Testis (tissue), 3 donors: ENCODE measurements around the gene NUDT22. TPM values are rescaled to one million over a fixed set of nuclear protein-coding genes. Genes with fewer than 3 reads are reported as not detected.

Experiments
- DNase-seq: peaks from one replicate; pipeline ENCODE4 v3.0.0-alpha.2; 2019
- H3K27ac ChIP-seq, 2 donors: fragments of 200-600 bp; sonication (generic); one replicate each; pipeline ENCODE4 v1.5.1; 2019
- H3K27me3 ChIP-seq: fragments of 200-600 bp; sonication (generic); one replicate; pipeline ENCODE4 v1.5.1; 2019
- H3K36me3 ChIP-seq: fragments of 200-600 bp; sonication (generic); one replicate; pipeline ENCODE4 v1.5.1; 2017; ENCODE audit warnings: low read depth; ENCODE audit errors: missing control alignments
- H3K4me1 ChIP-seq: fragments of 200-600 bp; sonication (generic); one replicate; pipeline ENCODE4 v1.5.1; 2019
- H3K4me3 ChIP-seq, 2 donors: fragments of 200-600 bp; sonication (generic); one replicate each; pipeline ENCODE4 v1.5.1; 2017 to 2019
- H3K9me3 ChIP-seq: fragments of 200-600 bp; sonication (generic); one replicate; pipeline ENCODE4 v1.5.1; 2017
- CTCF ChIP-seq, 3 experiments: fragments of 450-650 bp in 2 of 3; fragments of 200-600 bp in 1 of 3; sonication (generic) in 1 of 3; IDR thresholded peaks; one replicate each; pipeline ENCODE4 v1.5.1; 2016 to 2019; ENCODE audit warnings: antibody characterized with exemption in 3 of 3, mild to moderate bottlenecking in 2 of 3, moderate library complexity in 1 of 3
- POLR2A ChIP-seq: fragments of 450-650 bp; IDR thresholded peaks from one replicate; pipeline ENCODE4 v1.6.1; 2017; ENCODE audit warnings: antibody characterized with exemption, mild to moderate bottlenecking, moderate library complexity
- WGBS, 2 donors: methylation state at CpG; one replicate each; pipeline ENCODE4 v1.1.5; 2018; 5-methylcytosine and 5-hydroxymethylcytosine counted together
- intact Hi-C: fragments of 100-400 bp; cut with DNase I; formaldehyde crosslinking; loops from one replicate; pipeline ENCODE4 v1.15.1; 2023; ENCODE audit warnings: low total_unique reads
- polyA plus RNA-seq: library from polyadenylated mRNA; stranded (reverse); fragments of 350-450 nt; fragmentation: Illumina TruSeq; extraction: RNeasy Lipid Tissue Mini Kit (QIAGEN cat#74804); gene quantifications from one replicate; pipeline ENCODE4 v1.2.3, GENCODE V29; 2014; ENCODE audit warnings: low read depth, low replicate concordance; ENCODE audit not compliant: insufficient read depth
- total RNA-seq, 2 donors: library from RNA; depleted of rRNA; stranded (reverse); fragments of >200 nt; gene quantifications; one replicate each; pipeline ENCODE4 v1.2.3, GENCODE V29; 2016

Gene NUDT22
- total and polyA plus RNA-seq, 3 donors from 2014 or later: 19.0 to 52.7 (median 50.9) TPM

DNA sequence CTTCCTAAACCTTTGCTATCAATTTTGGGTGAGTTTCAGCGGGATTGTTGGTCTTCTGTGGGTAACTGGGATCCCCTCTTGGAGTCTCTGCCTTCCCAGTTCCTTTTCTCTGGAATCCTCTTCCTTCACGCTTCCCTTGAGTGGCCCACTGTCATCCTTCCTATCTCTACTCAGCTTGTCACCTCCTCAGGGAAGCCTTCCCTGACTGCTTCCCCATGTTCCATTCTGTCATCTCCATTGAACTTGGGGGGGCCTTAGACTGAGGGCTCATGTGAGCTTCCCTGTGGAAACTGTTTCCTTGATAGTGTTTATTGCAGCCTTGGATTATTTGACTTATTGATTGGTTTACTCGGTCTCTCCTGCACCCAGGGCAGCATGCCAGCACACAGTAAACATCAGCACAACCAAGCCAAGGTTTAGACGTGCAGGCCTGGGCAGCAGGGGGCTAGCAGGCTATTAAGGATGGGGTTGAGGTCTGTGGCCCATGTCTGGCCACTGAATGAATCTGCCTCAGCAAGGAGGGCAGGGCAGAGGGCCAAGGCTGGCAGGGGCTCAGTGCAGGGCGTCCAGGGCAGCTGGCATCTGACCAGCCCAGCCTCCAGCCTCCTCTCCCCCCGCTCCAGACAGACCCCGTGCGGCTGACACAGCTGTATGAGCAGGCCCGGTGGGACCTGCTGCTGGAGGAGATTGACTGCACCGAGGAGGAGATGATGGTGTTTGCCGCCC, 7.3 kb upstream of the NUDT22 start:
- intact Hi-C loops: no loop called here
- H3K9me3 ChIP-seq: no peaks in the 10 kb centered on the region
- peaks cover 7% of the 10 kb centered on the region for H3K4me1 ChIP-seq
- no peaks in the 10 kb centered on the region for H3K27me3 ChIP-seq
- no peak overlapping the region for H3K27ac ChIP-seq
- no peak overlapping the region for H3K4me3 ChIP-seq
- TF ChIP-seq CTCF (IDR thresholded peaks at IDR 0.05): no peak
- no peak for TF ChIP-seq POLR2A
- H3K36me3 ChIP-seq: no peaks in the 10 kb centered on the region
- DNase-seq: no peak
- WGBS, 2 donors: 64 to 78% methylated on average over 10 to 11 of the region's 11 CpGs

DNA sequence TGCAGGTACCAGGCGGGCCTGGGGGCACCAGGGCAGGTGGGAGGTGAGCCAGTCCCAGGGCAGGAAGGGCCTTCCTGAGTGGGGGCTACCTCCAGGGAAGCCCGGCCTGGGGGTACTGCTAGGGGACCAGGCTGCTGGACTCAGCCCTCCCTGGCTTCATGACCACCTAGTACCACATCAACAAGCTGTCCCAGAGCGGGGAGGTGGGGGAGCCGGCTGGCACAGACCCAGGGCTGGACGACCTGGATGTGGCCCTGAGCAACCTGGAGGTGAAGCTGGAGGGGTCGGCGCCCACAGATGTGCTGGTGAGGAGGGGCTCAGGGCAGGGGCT, 6.8 kb upstream of the NUDT22 start:
- no peak for DNase-seq
- H3K27me3 ChIP-seq: no peaks in the 10 kb centered on the region
- no peak overlapping the region for H3K27ac ChIP-seq
- H3K4me1 ChIP-seq: peaks cover 7% of the 10 kb centered on the region
- WGBS, 2 donors: 89 to 100% methylated on average over 3 to 7 of the region's 7 CpGs
- no peaks in the 10 kb centered on the region for H3K9me3 ChIP-seq
- no peak overlapping the region for H3K4me3 ChIP-seq
- intact Hi-C loops: no loop called here
- H3K36me3 ChIP-seq: no peaks in the 10 kb centered on the region
- TF ChIP-seq CTCF (IDR thresholded peaks at IDR 0.05) (no peak), POLR2A (no peak)

GRCh38 chr11:64219755-64220154, 6.3 kb upstream of the NUDT22 start:
- WGBS, 2 donors: 87 to 92% methylated on average over 4 to 10 of the region's 10 CpGs
- intact Hi-C loops: no loop called here

GRCh38 chr11:64220271-64220670, 5.8 kb upstream of the NUDT22 start:
- no peak for TF ChIP-seq CTCF (IDR thresholded peaks at IDR 0.05)
- TF ChIP-seq POLR2A: no peak
- intact Hi-C loops: no loop called here

More at GRCh38 chr11:64219755-64220154, 6.3 kb upstream of the NUDT22 start:
- no peak for DNase-seq
- H3K4me3 ChIP-seq: no peak overlapping the region
- TF ChIP-seq CTCF (IDR thresholded peaks at IDR 0.05): no peak
- no peak for TF ChIP-seq POLR2A
- H3K9me3 ChIP-seq: no peaks in the 10 kb centered on the region
- H3K27ac ChIP-seq: no peak overlapping the region
- peaks cover 8% of the 10 kb centered on the region for H3K4me1 ChIP-seq
- no peaks in the 10 kb centered on the region for H3K27me3 ChIP-seq
- H3K36me3 ChIP-seq: no peaks in the 10 kb centered on the region

GRCh38 chr11:64220798-64221197, 5.3 kb upstream of the NUDT22 start:
- H3K36me3 ChIP-seq: no peaks in the 10 kb centered on the region

More at GRCh38 chr11:64220271-64220670, 5.8 kb upstream of the NUDT22 start:
- H3K9me3 ChIP-seq: no peaks in the 10 kb centered on the region
- 86 to 87% methylated on average over 9 to 17 of the region's 17 CpGs for WGBS, 2 donors
- H3K27me3 ChIP-seq: no peaks in the 10 kb centered on the region
- peaks cover 13% of the 10 kb centered on the region for H3K4me1 ChIP-seq
- no peak for DNase-seq
- H3K27ac ChIP-seq: no peak overlapping the region
- no peaks in the 10 kb centered on the region for H3K36me3 ChIP-seq
- H3K4me3 ChIP-seq: no peak overlapping the region

More at GRCh38 chr11:64220798-64221197, 5.3 kb upstream of the NUDT22 start:
- no peak overlapping the region for H3K4me3 ChIP-seq
- no peaks in the 10 kb centered on the region for H3K9me3 ChIP-seq
- H3K27ac ChIP-seq: no peak overlapping the region
- TF ChIP-seq CTCF (IDR thresholded peaks at IDR 0.05) (no peak), POLR2A (no peak)
- no peak for DNase-seq
- WGBS, 2 donors: 88 to 94% methylated on average over 6 to 14 of the region's 14 CpGs
- H3K4me1 ChIP-seq: peaks cover 18% of the 10 kb centered on the region
- no peaks in the 10 kb centered on the region for H3K27me3 ChIP-seq
- intact Hi-C loops: no loop called here
